Upper lobe of left lung (tissue), 4 donors: ENCODE data around the gene FBXL22.

Source experiments
- CTCF ChIP-seq, 6 experiments: fragments of 450-650 bp in 4 of 6; fragments of 200-600 bp in 2 of 6; sonication (generic) in 2 of 6; IDR thresholded peaks; one replicate each; pipeline ENCODE4 v1.5.1; 2016 to 2019; ENCODE audit warnings: antibody characterized with exemption in 6 of 6
- POLR2A ChIP-seq, 4 donors: fragments of 450-650 bp; IDR thresholded peaks; one replicate each; pipeline ENCODE4 v1.5.1; 2016 to 2017; ENCODE audit warnings: antibody characterized with exemption in 4 of 4, mild to moderate bottlenecking in 2 of 4
- POLR2AphosphoS5 ChIP-seq, 2 donors: sonication (generic); formaldehyde crosslinking; IDR thresholded peaks; one replicate each; pipeline ENCODE4 v1.5.1; 2017; ENCODE audit warnings: antibody characterized with exemption in 2 of 2

GRCh38 chr15:63555507-63555906, 41.7 kb upstream of the FBXL22 start:
- TF ChIP-seq CTCF (IDR thresholded peaks at IDR 0.05) (no peak), POLR2A (IDR thresholded peaks at IDR 0.05) (no peak), POLR2AphosphoS5 (IDR thresholded peaks at IDR 0.05) (no peak)
